C4-2B (cell line): Measurements from ENCODE around the gene CARD14.

Source experiments
- CTCF ChIP-seq: fragments of 450-650 bp; conservative IDR thresholded peaks from 2 replicates; pipeline ENCODE4 v1.5.1; 2017; ENCODE audit warnings: mild to moderate bottlenecking
- ZFX ChIP-seq: fragments of 450-650 bp; IDR thresholded peaks from 2 replicates; pipeline ENCODE4 v1.6.1; 2017

- TF ChIP-seq CTCF (no peak), ZFX (no peak)
These were observed 52.7 kb downstream of the CARD14 start for GRCh38 chr17:80222376-80223141.
